Measurements from ENCODE around the gene ETS2. TPM values are rescaled to one million over a fixed set of nuclear protein-coding genes. Genes with fewer than 3 reads are reported as not detected.

Gene ETS2
- total and polyA plus RNA-seq, 2 of the 4 experiments (the other 2 are of a cell fraction) = 21.3 to 21.7 TPM

- H2AK9ac ChIP-seq (replicated peaks; ENCODE audit: low read depth, low read length, poor library complexity) = no peak overlapping the region
- H3K4ac ChIP-seq (ENCODE audit: low read depth, low read length) = peak overlapping the region; percentile 61
- no peak overlapping the region for H3K9ac ChIP-seq (ENCODE audit: low read depth, low read length)
- H2AFZ ChIP-seq (replicated peaks; ENCODE audit: low read length, poor library complexity) = no peak overlapping the region
- H3K14ac ChIP-seq (replicated peaks; ENCODE audit: low read depth, low read length) = 0 out of 2 replicates have a peak overlapping the region, but pooled peaks have one; percentile 15
- H3K9me1 ChIP-seq (ENCODE audit: insufficient read depth, low read length) = peaks cover 20% of the 10 kb centered on the region
- H2BK15ac ChIP-seq (ENCODE audit: low read depth, low read length) = peak overlapping the region; percentile 30; the same call in 1 of the 3 replicates
- H2BK5ac ChIP-seq (ENCODE audit: low read depth, low read length, poor library complexity, severe bottlenecking) = no peak overlapping the region
- ChIA-PET CTCF (no interaction called here), POLR2A (ENCODE audit: unreplicated experiment) (no interaction called here)
- no peaks in the 10 kb centered on the region for H4K20me1 ChIP-seq (ENCODE audit: insufficient read depth, low read length)
- H3K4me2 ChIP-seq (ENCODE audit: low read depth, low read length) = no peak overlapping the region
- H3K4me1 ChIP-seq (ENCODE audit: control insufficient read depth, insufficient read depth, low read length) = peaks cover 22% of the 10 kb centered on the region
- H3K36me3 ChIP-seq (ENCODE audit: control insufficient read depth, insufficient read depth, low read length) = no peaks in the 10 kb centered on the region
- H4K91ac ChIP-seq (ENCODE audit: insufficient read depth, low read depth, low read length) = peak overlapping the region; percentile 45; the same call in 1 of the 2 replicates
- ATAC-seq (ENCODE audit: low read depth) (no peak), DNase-seq (no peak)
- H4K5ac ChIP-seq (ENCODE audit: low read depth, low read length) = no peak overlapping the region
- no peak overlapping the region; the same call in 1 of the 2 replicates for H2BK120ac ChIP-seq (ENCODE audit: low read depth, low read length)
- H3K4me3 ChIP-seq (ENCODE audit: insufficient read depth, low read depth, low read length) = no peak overlapping the region
- H3K18ac ChIP-seq (ENCODE audit: low read depth, low read length) = no peak overlapping the region
- TF ChIP-seq MAFK (IDR thresholded peaks at IDR 0.05; ENCODE audit: low read depth, low read length) (no peak), SMC3 (IDR thresholded peaks at IDR 0.05; ENCODE audit: low read depth, low read length) (no peak), BHLHE40 (IDR thresholded peaks at IDR 0.05; ENCODE audit: low read depth, low read length) (no peak), NFE2L2 (IDR thresholded peaks at IDR 0.05; ENCODE audit: low read depth, low read length) (no peak), MXI1 (IDR thresholded peaks at IDR 0.05; ENCODE audit: borderline replicate concordance, low read depth, low read length) (no peak), CHD1 (IDR thresholded peaks at IDR 0.05; ENCODE audit: low read depth, low read length) (no peak), CEBPB (IDR thresholded peaks at IDR 0.05; ENCODE audit: low read depth, low read length) (no peak), RCOR1 (IDR thresholded peaks at IDR 0.05; ENCODE audit: insufficient replicate concordance, low read length) (no peak), USF2 (IDR thresholded peaks at IDR 0.05; ENCODE audit: low read depth, low read length) (no peak), ELK1 (IDR thresholded peaks at IDR 0.05; ENCODE audit: borderline replicate concordance, low read depth, low read length) (no peak), MAZ (IDR thresholded peaks at IDR 0.05; ENCODE audit: borderline replicate concordance, low read depth, low read length) (no peak), RAD21 (IDR thresholded peaks at IDR 0.05; ENCODE audit: low read length) (no peak), CTCF (conservative IDR thresholded peaks at IDR 0.05; ENCODE audit: low read depth, low read length) (no peak), POLR2A (IDR thresholded peaks at IDR 0.05; ENCODE audit: low read depth, low read length) (no peak), FOS (IDR thresholded peaks at IDR 0.05; ENCODE audit: low read depth, low read length) (no peak)
- peaks cover 2% of the 10 kb centered on the region for H3K9me3 ChIP-seq (ENCODE audit: control insufficient read depth, insufficient read depth, low read length)
- no CpG with 5 or more reads among the region's 4 CpGs for WGBS, 2 experiments (ENCODE audit: extremely low coverage in 2 of 2, insufficient read length in 1 of 2)
- intact Hi-C loops (cut with micrococcal nuclease) = no loop called here
- H2AK5ac ChIP-seq (ENCODE audit: low read depth, low read length) = peak overlapping the region; percentile 44
- no TSS peak for BruUV-seq (replicated peaks)
- H3K23ac ChIP-seq (ENCODE audit: low read depth, low read length) = no peak overlapping the region
- no peak overlapping the region for H4K8ac ChIP-seq (ENCODE audit: low read depth in 2 of 2, low read length in 2 of 2)
- no peak overlapping the region for H3K56ac ChIP-seq (ENCODE audit: extremely low read depth, insufficient read depth, low read length)
- H3K27ac ChIP-seq (ENCODE audit: insufficient read depth, low read length) = no peak overlapping the region
- H2BK20ac ChIP-seq (ENCODE audit: low read depth, low read length) = no peak overlapping the region
- H3K27me3 ChIP-seq (ENCODE audit: control insufficient read depth, insufficient read depth, low read length) = no peaks in the 10 kb centered on the region
- no peaks in the 10 kb centered on the region for H3K79me1 ChIP-seq (ENCODE audit: low read depth in 1 of 2, low read length in 2 of 2)
- dilution Hi-C loops (cut with HindIII; ENCODE audit: low sequenced_read_pairs, unreplicated experiment) = no loop called here
- in situ Hi-C loops (cut with MboI; ENCODE audit: low sequenced_read_pairs) = no loop called here
Observed at GRCh38 chr21:38842079-38842478, 36.4 kb downstream of the ETS2 start.

Data from IMR-90 (cell line).